Measurements from ENCODE around the gene TMSB4X. TPM values are rescaled to one million over a fixed set of nuclear protein-coding genes. Genes with fewer than 3 reads are reported as not detected.
A peak's percentile ranks its signal among the peaks of the same experiment; 100 is the strongest.

The TMSB4X gene
- total RNA-seq (2016; rRNA removed; fragmentation: Illumina TruSeq; extraction: Trizol) (10.5 and 15.9 TPM in 2 replicates), polyA plus RNA-seq (2011; rRNA removed) (29.6 and 50.7 TPM in 2 replicates), polyA minus RNA-seq (2011; rRNA and poly(A)+ RNA removed; ENCODE audit: low replicate concordance) (10.0 and 228 TPM in 2 replicates), Bru-seq, nascent RNA (percentile 64 among the genes with signal in this experiment), BruChase-seq, experiment 1, labeled RNA remaining after a 6-hour chase (percentile 72 among the genes with signal in this experiment), BruChase-seq, experiment 2, labeled RNA remaining after a 2-hour chase (percentile 68 among the genes with signal in this experiment)
- 6.0 and 6.1 TPM in 2 replicates for total RNA-seq (2016; cell fraction: cytosol; rRNA removed; fragmentation: Illumina TruSeq; extraction: Trizol; ENCODE audit: low read depth)
- 13.6 and 19.1 TPM in 2 replicates for total RNA-seq (2016; cell fraction: insoluble cytoplasmic fraction; rRNA removed; fragmentation: Illumina TruSeq; extraction: Trizol)
- total RNA-seq (2016; cell fraction: membrane; rRNA removed; fragmentation: Illumina TruSeq; extraction: Trizol) = 8.9 and 9.5 TPM in 2 replicates
- 4.1 and 5.6 TPM in 2 replicates for total RNA-seq (2016; cell fraction: nucleus; rRNA removed; fragmentation: Illumina TruSeq; extraction: Trizol)
- 16.3 and 38.0 TPM in 2 replicates for polyA plus RNA-seq (2011; cell fraction: cytosol; rRNA removed)
- polyA plus RNA-seq (2011; cell fraction: nucleus; rRNA removed) = 3.7 and 8.2 TPM in 2 replicates
- polyA plus RNA-seq (2012) = 14.4 and 69.9 TPM in 2 replicates
- polyA plus RNA-seq (2016; cell fraction: cytosol; fragmentation: Illumina TruSeq; extraction: Trizol; ENCODE audit: low read depth) = 5.4 and 6.7 TPM in 2 replicates
- 17.5 and 21.0 TPM in 2 replicates for polyA plus RNA-seq (2016; cell fraction: insoluble cytoplasmic fraction; fragmentation: Illumina TruSeq; extraction: Trizol; ENCODE audit: low read depth)
- 6.6 and 8.1 TPM in 2 replicates for polyA plus RNA-seq (2016; cell fraction: membrane; fragmentation: Illumina TruSeq; extraction: Trizol; ENCODE audit: low read depth)
- polyA plus RNA-seq (2016; cell fraction: nucleus; fragmentation: Illumina TruSeq; extraction: Trizol; ENCODE audit: insufficient read depth, low read depth) = 7.5 and 7.7 TPM in 2 replicates
- 14.2 and 18.9 TPM in 2 replicates for polyA minus RNA-seq (2011; cell fraction: cytosol; rRNA and poly(A)+ RNA removed)
- 7.5 and 12.3 TPM in 2 replicates for polyA minus RNA-seq (2011; cell fraction: nucleus; rRNA and poly(A)+ RNA removed)
- long read RNA-seq, experiment 1, transcript TMSB4X-204 (3 exons, 628 nt) = major isoform, 60 of 60 reads
- long read RNA-seq, experiment 1, partial matches to known transcripts = 0 of 60 reads
- long read RNA-seq, experiment 1, other reads (novel, unspliced or antisense) = 0 of 60 reads
- long read RNA-seq, experiment 2, transcript TMSB4X-204 (3 exons, 628 nt) = major isoform, 31 of 38 reads
- long read RNA-seq, experiment 2, partial matches to known transcripts = 4 of 38 reads
- long read RNA-seq, experiment 2, other reads (novel, unspliced or antisense) = 0 of 38 reads

DNA sequence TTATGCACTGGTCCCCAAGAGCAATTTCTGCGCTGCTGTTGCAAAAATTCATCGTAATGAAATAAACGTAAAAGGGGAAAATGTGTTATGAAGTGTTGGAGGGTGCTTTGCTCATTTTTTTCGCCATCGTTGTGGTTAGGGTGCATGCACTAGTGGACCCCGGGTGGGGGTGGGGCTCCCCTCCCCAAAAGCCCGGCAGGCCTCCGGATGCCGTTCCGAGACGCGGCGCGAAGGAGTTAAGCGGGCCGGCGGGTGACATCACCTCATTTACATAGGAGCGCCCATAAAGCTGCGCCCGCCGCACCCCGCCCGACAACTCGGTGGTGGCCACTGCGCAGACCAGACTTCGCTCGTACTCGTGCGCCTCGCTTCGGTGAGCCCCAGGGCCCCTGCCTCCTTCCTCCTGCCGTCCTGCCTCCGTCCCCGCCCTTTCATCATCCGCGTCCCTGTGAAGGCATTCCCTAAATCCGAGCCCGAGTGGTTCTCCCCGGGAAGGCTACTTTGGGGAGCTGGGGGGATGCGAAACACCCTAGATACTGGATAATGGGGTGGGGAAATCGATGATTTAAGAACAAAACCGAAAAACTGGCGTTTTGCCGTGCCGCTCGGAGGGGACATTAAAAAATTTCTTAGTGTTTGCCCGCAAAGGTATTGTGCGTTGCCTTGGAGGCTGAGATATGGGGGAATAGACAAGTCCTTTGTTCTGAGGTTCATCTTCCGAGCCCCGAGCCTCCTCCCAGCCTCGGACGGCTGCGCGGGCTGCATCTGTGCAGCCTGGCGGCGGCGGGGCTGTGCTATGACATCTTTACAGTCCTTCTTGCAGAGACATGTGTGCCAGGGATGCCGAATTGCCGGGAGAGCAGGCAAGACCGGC lies at the start of gene TMSB4X:
Gene TMSB4X (plus strand): TSS at position 315 of the 874 bp plus-strand sequence.
- FAIRE-seq (no peak), DNase-seq (ENCODE audit: low spot score) (no peak), ATAC-seq (peak; percentile 76)
- no peaks in the 10 kb centered on the region for H3K4me1 ChIP-seq (ENCODE audit: insufficient read depth, low read length)
- peak within 1 kb of the TSS; percentile 51 for H3K4me2 ChIP-seq (ENCODE audit: low read depth, low read length)
- 31% methylated on average over 17 of the region's 60 CpGs for WGBS (ENCODE audit: low lambda C conversion rate)
- POLR2A ChIA-PET = no interaction called here
- peaks cover 0 to 11% of the 10 kb centered on the region in 2 experiments; a peak in 4 of 5 replicates for H3K27me3 ChIP-seq (ENCODE audit: control insufficient read depth in 1 of 2, insufficient read depth in 2 of 2, low read length in 2 of 2)
- H3K4me3 ChIP-seq (replicated peaks in 1 of 3; ENCODE audit: insufficient read depth in 1 of 3, low read depth in 2 of 3, low read length in 3 of 3) = peak within 1 kb of the TSS; percentile 26 to 54 (median 49); a peak in 5 of 6 replicates
- no peaks in the 10 kb centered on the region for H4K20me1 ChIP-seq (ENCODE audit: insufficient read depth, low read length)
- H3K9me3 ChIP-seq (ENCODE audit: low read length) = no peaks in the 10 kb centered on the region
- H3K9ac ChIP-seq (ENCODE audit: insufficient read depth, low read depth, low read length) = no peak within 1 kb of the TSS
- no peaks in the 10 kb centered on the region for H3K79me2 ChIP-seq (ENCODE audit: insufficient read depth, low read length)
- TF ChIP-seq ZNF652 (CRISPR knock-in tag; IDR thresholded peaks at IDR 0.05; ENCODE audit: borderline replicate concordance, low read depth) (peak; percentile 58; the same call in 1 of the 2 replicates), POLR2A (IDR thresholded peaks at IDR 0.05; ENCODE audit: insufficient read depth in 1 of 2, low read depth in 2 of 2, low read length in 2 of 2) (peak in 1 of 2 experiments; percentile 38; a peak in 1 of 4 replicates), MTF2 (CRISPR knock-in tag; IDR thresholded peaks at IDR 0.05; ENCODE audit: borderline replicate concordance) (0 out of 2 replicates have a peak, but pooled peaks have one; percentile 50), EZH2 (conservative IDR thresholded peaks at IDR 0.05; ENCODE audit: low read depth, low read length) (peak; percentile 85)
- TF ChIP-seq, protein P1, sequence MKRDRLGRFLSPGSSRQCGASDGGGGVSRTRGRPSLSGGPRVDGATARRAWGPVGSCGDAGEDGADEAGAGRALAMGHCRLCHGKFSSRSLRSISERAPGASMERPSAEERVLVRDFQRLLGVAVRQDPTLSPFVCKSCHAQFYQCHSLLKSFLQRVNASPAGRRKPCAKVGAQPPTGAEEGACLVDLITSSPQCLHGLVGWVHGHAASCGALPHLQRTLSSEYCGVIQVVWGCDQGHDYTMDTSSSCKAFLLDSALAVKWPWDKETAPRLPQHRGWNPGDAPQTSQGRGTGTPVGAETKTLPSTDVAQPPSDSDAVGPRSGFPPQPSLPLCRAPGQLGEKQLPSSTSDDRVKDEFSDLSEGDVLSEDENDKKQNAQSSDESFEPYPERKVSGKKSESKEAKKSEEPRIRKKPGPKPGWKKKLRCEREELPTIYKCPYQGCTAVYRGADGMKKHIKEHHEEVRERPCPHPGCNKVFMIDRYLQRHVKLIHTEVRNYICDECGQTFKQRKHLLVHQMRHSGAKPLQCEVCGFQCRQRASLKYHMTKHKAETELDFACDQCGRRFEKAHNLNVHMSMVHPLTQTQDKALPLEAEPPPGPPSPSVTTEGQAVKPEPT (CRISPR knock-in tag; IDR thresholded peaks at IDR 0.05; ENCODE audit: low read depth) = no peak
- H2AFZ ChIP-seq (ENCODE audit: low read length) = no peak within 1 kb of the TSS
- BruUV-seq (replicated peaks) = no TSS peak
- intact Hi-C loops (cut with micrococcal nuclease; ENCODE audit: unreplicated experiment) (no loop called here), in situ Hi-C loops (cut with HindIII; ENCODE audit: extremely low pct_ligation_motif_present, low pct_unique_long_range_greater_than_20kb) (no loop called here)
- no peaks in the 10 kb centered on the region for H3K36me3 ChIP-seq (replicated peaks in 1 of 2; ENCODE audit: control insufficient read depth in 1 of 2, insufficient read depth in 2 of 2, low read length in 2 of 2)
- CTCF ChIA-PET (ENCODE audit: low intra/inter-chr PET ratio, low total read pairs) = no interaction called here
- H3K27ac ChIP-seq (ENCODE audit: extremely low read length, insufficient read depth, low read length) = no peak within 1 kb of the TSS
